Endothelial cell of umbilical vein (primary cell): ENCODE data around the gene MED16. TPM values are rescaled to one million over a fixed set of nuclear protein-coding genes. Genes with fewer than 3 reads are reported as not detected.

ENCODE experiments used
- BruUV-seq: library from RNA; stranded (reverse); fragments of 400-500 nt; replicated peaks from 2 replicates; lab custom pipeline; 2021; lab: Mats Ljungman, UMichigan
- CTCF ChIA-PET: fragments of 300-600, 350-600 bp; sonication (Branson Sonifier 250); formaldehyde crosslinking; loops from one replicate; lab custom pipeline; 2021; ENCODE audit warnings: antibody characterized with exemption, inconsistent platforms; lab: Charles Lee
- POLR2A ChIA-PET: fragments of 300-600, 350-600 bp; sonication (Branson Sonifier 250); formaldehyde crosslinking; loops from one replicate; lab custom pipeline; 2021; ENCODE audit warnings: antibody characterized with exemption, inconsistent platforms; lab: Charles Lee
- DNase-seq: peaks from one replicate; pipeline ENCODE4 v3.0.0-alpha.2; 2011; ENCODE audit warnings: low read depth, low spot score
- FAIRE-seq: peaks from 2 replicates; lab custom pipeline; 2011; peaks lifted over from hg19 to GRCh38; lab: Jason Lieb, UNC
- H2AFZ ChIP-seq: 2 replicates; pipeline ENCODE4 v1.6.0; 2012; ENCODE audit warnings: low read depth, low read length, control low read depth, inconsistent platforms
- H3K27ac ChIP-seq: 2 replicates; pipeline ENCODE4 v1.5.1; 2011; ENCODE audit warnings: low read depth, mild to moderate bottlenecking, control low read depth, low read length, moderate library complexity; ENCODE audit not compliant: insufficient read depth
- H3K27me3 ChIP-seq, 2 experiments: 2 replicates each; pipeline versions ENCODE4 v1.6.0 to v1.6.1; 2011; ENCODE audit warnings: low read length in 2 of 2, mixed read lengths in 1 of 2; ENCODE audit not compliant: control insufficient read depth in 2 of 2, insufficient read depth in 2 of 2
- H3K36me3 ChIP-seq, 2 experiments: 2 replicates in 1 of 2; 3 replicates in 1 of 2; pipeline ENCODE4 v1.5.1; 2011; ENCODE audit warnings: low read length in 2 of 2, mild to moderate bottlenecking in 1 of 2, moderate library complexity in 1 of 2; ENCODE audit not compliant: control insufficient read depth in 2 of 2, insufficient read depth in 2 of 2; ENCODE audit errors: extremely low read depth in 1 of 2
- H3K4me1 ChIP-seq: 3 replicates; pipeline ENCODE4 v1.5.1; 2011; ENCODE audit warnings: mild to moderate bottlenecking, low read length; ENCODE audit not compliant: control insufficient read depth, insufficient read depth; ENCODE audit errors: extremely low read depth
- H3K4me2 ChIP-seq: 2 replicates; pipeline ENCODE4 v1.6.1; 2011; ENCODE audit warnings: low read length, control low read depth, mixed read lengths; ENCODE audit not compliant: insufficient read depth
- H3K4me3 ChIP-seq, 3 experiments: fragments of 200-600 bp in 1 of 3; sonication (generic), shearing (Covaris generic) in 1 of 3; replicated peaks in 1 of 3; 2 replicates each; pipeline ENCODE4 v1.5.1; 2011 to 2016; ENCODE audit warnings: control low read depth in 3 of 3, low read length in 3 of 3, mild to moderate bottlenecking in 2 of 3, inconsistent platforms in 1 of 3, low read depth in 1 of 3, moderate library complexity in 1 of 3; ENCODE audit not compliant: insufficient read depth in 1 of 3
- H3K79me2 ChIP-seq: 2 replicates; pipeline ENCODE4 v1.6.0; 2012; ENCODE audit warnings: low read length, inconsistent platforms; ENCODE audit not compliant: control insufficient read depth, insufficient read depth
- H3K9ac ChIP-seq: replicated peaks from 2 replicates; pipeline ENCODE3; 2011; ENCODE audit warnings: low read length, control low read depth; ENCODE audit not compliant: insufficient read depth; ENCODE audit errors: extremely low read depth
- H3K9me1 ChIP-seq: replicated peaks from 3 replicates; pipeline ENCODE4 v1.6.0; 2011; ENCODE audit warnings: mild to moderate bottlenecking, low read length; ENCODE audit not compliant: control insufficient read depth, insufficient read depth; ENCODE audit errors: extremely low read depth
- H3K9me3 ChIP-seq: replicated peaks from 2 replicates; pipeline ENCODE4 v1.5.1; 2012; ENCODE audit warnings: low read length, inconsistent platforms; ENCODE audit not compliant: control insufficient read depth, insufficient read depth
- H4K20me1 ChIP-seq: replicated peaks from 2 replicates; pipeline ENCODE3; 2011; ENCODE audit warnings: mild to moderate bottlenecking, low read length; ENCODE audit not compliant: control insufficient read depth, insufficient read depth; ENCODE audit errors: extremely low read depth
- EZH2 ChIP-seq: IDR thresholded peaks from 2 replicates; pipeline ENCODE4 v1.6.1; 2012; ENCODE audit warnings: borderline replicate concordance, low read depth, mild to moderate bottlenecking, moderate library complexity, low read length, inconsistent platforms; ENCODE audit not compliant: severe bottlenecking
- FOS ChIP-seq: IDR thresholded peaks from 2 replicates; pipeline ENCODE4 v1.6.1; 2011; ENCODE audit warnings: mild to moderate bottlenecking, low read length, moderate library complexity, borderline replicate concordance; ENCODE audit not compliant: insufficient read depth
- GATA2 ChIP-seq: IDR thresholded peaks from 2 replicates; pipeline ENCODE4 v1.7.0; 2011; ENCODE audit warnings: low read depth, mild to moderate bottlenecking, moderate library complexity, mixed read lengths, low read length; ENCODE audit not compliant: insufficient read length, insufficient read depth
- JUN ChIP-seq: IDR thresholded peaks from 2 replicates; pipeline ENCODE4 v1.6.1; 2011; ENCODE audit warnings: borderline replicate concordance, low read depth; ENCODE audit not compliant: insufficient read length, insufficient read depth
- MAX ChIP-seq: IDR thresholded peaks from 2 replicates; pipeline ENCODE4 v1.6.1; 2011; ENCODE audit not compliant: insufficient read depth, insufficient read length
- MYC ChIP-seq: IDR thresholded peaks from one replicate; pipeline ENCODE4 v1.6.1; 2011; ENCODE audit warnings: mild to moderate bottlenecking, low read depth, low read length
- POLR2A ChIP-seq: IDR thresholded peaks from 2 replicates; pipeline ENCODE4 v1.6.1; 2012; ENCODE audit warnings: low read depth, mild to moderate bottlenecking, control low read depth, low read length
- POLR2AphosphoS5 ChIP-seq: IDR thresholded peaks from 2 replicates; pipeline ENCODE4 v1.6.1; 2012; ENCODE audit warnings: low read depth, mild to moderate bottlenecking, control low read depth, low read length, moderate library complexity; ENCODE audit not compliant: insufficient read depth
- dilution Hi-C: fragments of 300-500 bp; cut with MboI; formaldehyde crosslinking; loops from one replicate; pipeline ENCODE4 v1.15.0; 2019; ENCODE audit warnings: low sequenced_read_pairs; ENCODE audit not compliant: extremely low pct_ligation_motif_present
- intact Hi-C: fragments of 100-400 bp; cut with micrococcal nuclease; formaldehyde crosslinking; loops from one replicate; pipeline ENCODE4 v1.10.0; 2022
- polyA plus RNA-seq, 4 experiments: library from polyadenylated mRNA; depleted of rRNA in 3 of 4; stranded (reverse) in 3 of 4; unstranded in 1 of 4; fragments of >200 nt; gene quantifications; 2 replicates each; pipeline versions ENCODE4 v1.2.1 to v1.2.3, GENCODE V29; 2011 to 2012; ENCODE audit warnings: missing spikeins in 1 of 4
- total RNA-seq: library from RNA; stranded (reverse); gene quantifications from 2 replicates; pipeline ENCODE4 v1.2.3, GENCODE V29; 2021

MED16 gene
- total and polyA plus RNA-seq, 2 donors (not counting 3 experiments of a cell fraction or from before 2014, with no cell fraction given), result 63.1 to 66.5 TPM

DNA sequence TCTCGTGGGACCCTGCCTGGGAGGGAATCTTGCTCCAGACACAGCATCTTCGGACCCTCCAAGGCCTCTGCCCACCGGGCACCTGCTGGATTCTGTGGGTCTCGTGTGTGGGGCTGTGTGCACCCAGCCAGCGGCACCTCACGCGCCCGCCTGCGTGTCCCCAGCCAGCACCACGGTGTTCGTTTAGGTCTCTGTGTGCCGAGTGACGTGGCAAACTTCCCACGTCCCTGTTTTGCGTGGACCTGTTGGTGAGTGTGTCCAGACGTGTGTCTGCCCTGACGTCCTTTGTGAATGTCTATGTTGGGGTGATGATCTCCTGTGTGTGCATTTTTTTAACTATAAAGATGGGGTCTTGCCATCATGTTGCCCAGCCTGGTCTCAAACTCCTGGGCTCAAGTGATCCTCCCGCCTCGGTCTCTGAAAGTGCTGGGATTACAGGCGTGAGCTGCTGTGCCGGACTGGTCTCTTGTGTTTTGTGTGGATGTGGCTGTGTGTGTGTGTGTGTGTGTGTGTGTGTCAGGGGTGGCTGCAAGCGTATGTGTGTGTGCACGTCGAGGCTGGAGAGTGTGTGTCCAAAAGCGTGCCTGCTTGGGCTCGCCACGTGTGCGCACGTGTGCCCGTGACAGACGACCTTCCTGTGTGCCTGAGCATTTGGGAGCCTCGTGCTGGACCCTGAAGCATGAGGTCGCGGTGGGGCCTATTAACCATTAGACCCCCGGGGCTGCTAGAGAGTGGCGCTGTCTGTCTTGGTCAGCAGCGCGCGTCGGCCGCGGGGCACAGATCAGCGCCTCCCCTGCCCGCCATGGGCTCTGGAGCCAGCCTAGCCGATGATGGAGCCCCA is 48.5 kb upstream of the MED16 start:
- no peak for TF ChIP-seq FOS
- TF ChIP-seq JUN, result no peak
- TF ChIP-seq POLR2A, result no peak
- TF ChIP-seq GATA2, result no peak
- no peak for TF ChIP-seq EZH2
- Histone ChIP-seq H3K9me1 (no peaks in the 10 kb centered on the region), H3K79me2 (peaks cover 2% of the 10 kb centered on the region), H3K9ac (no peak overlapping the region), H4K20me1 (no peaks in the 10 kb centered on the region), H3K4me1 (peaks cover 19% of the 10 kb centered on the region), H3K4me2 (peak overlapping the region; percentile 24), H3K4me3 (no peak overlapping the region), H3K27me3 (no peaks in the 10 kb centered on the region), H3K36me3 (no peaks in the 10 kb centered on the region), H2AFZ (no peak overlapping the region), H3K9me3 (no peaks in the 10 kb centered on the region), H3K27ac (no peak overlapping the region)
- no peak for FAIRE-seq
- ChIA-PET POLR2A (no interaction called here), CTCF (no interaction called here)
- no TSS peak for BruUV-seq
- intact Hi-C loops (no loop called here), dilution Hi-C loops (no loop called here)
- no peak for DNase-seq

GRCh38 chr19:940591-941291 is 47.8 kb upstream of the MED16 start:
- no peaks in the 10 kb centered on the region for H3K9me1 ChIP-seq
- intact Hi-C loops (no loop called here), dilution Hi-C loops (no loop called here)
- no peaks in the 10 kb centered on the region for H3K27me3 ChIP-seq
- peak overlapping the region; percentile 24 for H3K4me2 ChIP-seq
- peaks cover 2% of the 10 kb centered on the region for H3K79me2 ChIP-seq
- H4K20me1 ChIP-seq, result no peaks in the 10 kb centered on the region
- H3K27ac ChIP-seq, result peak overlapping the region; percentile 24
- ChIA-PET POLR2A (no interaction called here), CTCF (interaction anchor here (1.5 kb wide), 1 partner anchor 41 kb away, joined by 3 read pairs; no protein-coding TSS in a partner anchor)
- H3K36me3 ChIP-seq, result no peaks in the 10 kb centered on the region
- no peak overlapping the region for H3K4me3 ChIP-seq
- H3K9ac ChIP-seq, result no peak overlapping the region
- no TSS peak for BruUV-seq
- H3K4me1 ChIP-seq, result peaks cover 19% of the 10 kb centered on the region
- DNase-seq (peak; percentile 69), FAIRE-seq (peak; percentile 67)
- H3K9me3 ChIP-seq, result no peaks in the 10 kb centered on the region
- H2AFZ ChIP-seq, result no peak overlapping the region
- TF ChIP-seq EZH2 (no peak), POLR2AphosphoS5 (peak; percentile 90), MAX (no peak), GATA2 (peak; percentile 57), POLR2A (no peak), JUN (no peak), FOS (peak; percentile 69), MYC (no peak)
